ENCODE data around the gene CSMD2. TPM values are rescaled to one million over a fixed set of nuclear protein-coding genes. Genes with fewer than 3 reads are reported as not detected.

CSMD2 gene
- total and polyA plus RNA-seq, 4 donors: 0.25 to 2.4 (median 1.7) TPM

- no peaks in the 10 kb centered on the region for H3K36me3 ChIP-seq (ENCODE audit: control insufficient read depth in 1 of 2, insufficient read depth in 2 of 2, low read length in 1 of 2)
- H3K27me3 ChIP-seq (ENCODE audit: control insufficient read depth in 1 of 2, insufficient read depth in 2 of 2, low read length in 1 of 2): no peaks in the 10 kb centered on the region
- WGBS, 2 donors: 67 to 71% methylated on average over 17 of the region's 17 CpGs
- no peak overlapping the region for H3K27ac ChIP-seq (ENCODE audit: low read depth in 1 of 2, low read length in 2 of 2)
- intact Hi-C loops (cut with DNase I): loop anchor here in 1 of 2 donors (5.0 kb wide), 1 partner anchor 74 kb away; no protein-coding TSS in a partner anchor
- DNase-seq (peak; percentile 75 to 78), ATAC-seq (ENCODE audit: low FRiP score) (no peak)
- H3K4me3 ChIP-seq (ENCODE audit: low read length in 2 of 2): no peak overlapping the region
- H3K4me1 ChIP-seq (ENCODE audit: control insufficient read depth in 1 of 2, insufficient read depth in 2 of 2, low read length in 2 of 2): no peaks in the 10 kb centered on the region
- H3K9me3 ChIP-seq (ENCODE audit: control insufficient read depth, low read length): no peaks in the 10 kb centered on the region
Measured at GRCh38 chr1:33971018-33971710, 193.9 kb downstream of the CSMD2 start.

DNA sequence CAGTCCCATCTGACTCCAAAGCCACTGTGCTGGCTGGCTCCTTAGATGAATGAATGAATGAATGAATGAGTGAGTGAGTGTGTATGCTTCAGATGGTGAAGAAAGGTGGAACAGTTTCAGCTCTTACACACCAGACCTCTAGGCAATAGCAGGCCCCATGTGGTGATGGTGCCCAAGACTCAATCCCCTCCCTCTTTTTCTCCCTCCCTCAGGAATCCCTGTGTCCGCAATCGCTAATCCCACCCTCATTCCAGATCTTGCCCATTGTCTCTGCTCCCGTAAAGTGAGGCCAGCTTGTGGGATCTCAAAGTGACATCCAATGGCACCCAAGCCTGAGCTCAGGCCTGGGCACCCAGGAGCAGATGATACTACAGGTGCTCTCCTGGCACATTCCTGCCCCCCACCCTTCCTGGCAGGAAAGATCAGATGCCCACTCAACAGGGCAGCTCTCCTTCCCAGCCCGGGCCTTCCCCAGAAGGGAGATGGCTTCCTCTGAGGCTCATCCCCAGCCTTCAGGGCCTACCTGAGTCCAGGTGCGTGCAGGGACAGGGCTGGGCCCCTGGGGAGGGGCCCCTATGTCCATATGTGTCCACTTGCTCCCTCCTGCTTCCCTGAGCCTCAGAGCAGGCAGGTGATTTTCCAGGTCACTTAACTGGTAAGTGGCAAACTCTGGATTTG lies 194.7 kb downstream of the CSMD2 start:
- 90 to 95% methylated on average over 5 of the region's 5 CpGs for WGBS, 2 donors
- H3K36me3 ChIP-seq (ENCODE audit: control insufficient read depth in 1 of 2, insufficient read depth in 2 of 2, low read length in 1 of 2): no peaks in the 10 kb centered on the region
- intact Hi-C loops (cut with DNase I): loop anchor here in 1 of 2 donors (5.0 kb wide), 1 partner anchor 73 kb away; no protein-coding TSS in a partner anchor
- DNase-seq: no peak
- H3K9me3 ChIP-seq (ENCODE audit: control insufficient read depth, low read length): no peaks in the 10 kb centered on the region
- no peaks in the 10 kb centered on the region for H3K4me1 ChIP-seq (ENCODE audit: control insufficient read depth in 1 of 2, insufficient read depth in 2 of 2, low read length in 2 of 2)
- ATAC-seq (ENCODE audit: low FRiP score): no peak
- no peak overlapping the region for H3K27ac ChIP-seq (ENCODE audit: low read depth in 1 of 2, low read length in 2 of 2)
- H3K4me3 ChIP-seq (ENCODE audit: low read length in 2 of 2): no peak overlapping the region
- H3K27me3 ChIP-seq (ENCODE audit: control insufficient read depth in 1 of 2, insufficient read depth in 2 of 2, low read length in 1 of 2): no peaks in the 10 kb centered on the region

DNA sequence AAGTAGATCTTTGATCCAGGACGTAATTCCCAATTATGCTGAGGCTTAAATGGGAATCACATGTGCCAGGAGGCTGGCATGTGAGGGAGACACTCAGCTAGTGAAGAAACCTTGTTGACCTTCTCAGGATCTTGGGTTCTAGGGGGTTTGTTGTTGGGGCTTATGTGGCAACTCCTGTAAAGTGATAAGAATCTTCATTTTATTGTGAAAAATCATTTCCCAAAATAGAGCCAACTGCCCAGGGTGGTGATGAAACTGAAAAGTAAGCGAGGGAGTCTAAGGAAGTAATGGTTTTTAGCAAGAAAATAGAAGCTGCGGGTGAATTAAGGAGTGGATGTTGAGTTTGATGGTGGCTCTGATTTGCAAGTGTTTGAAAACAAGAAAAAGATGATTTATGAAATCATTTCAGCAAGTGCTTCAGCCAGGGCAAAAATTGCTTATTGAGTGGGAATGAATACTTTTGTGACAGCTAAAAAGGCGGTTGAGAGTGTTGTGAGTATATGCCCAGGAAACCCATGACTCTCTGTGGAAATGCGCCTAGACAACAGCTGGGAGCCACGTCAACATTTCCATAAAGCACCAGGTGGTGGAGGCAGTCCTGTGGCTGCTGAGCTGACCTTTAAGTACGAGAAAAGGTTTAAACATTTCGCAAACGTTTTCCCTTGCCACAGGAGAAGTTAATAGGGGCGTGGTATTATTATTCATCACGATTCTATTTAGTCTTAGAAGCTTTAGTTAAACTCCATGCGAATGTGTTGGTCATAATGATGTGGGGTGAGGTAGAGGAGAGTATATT lies 198.5 kb downstream of the CSMD2 start:
- no peak overlapping the region for H3K27ac ChIP-seq (ENCODE audit: low read depth in 1 of 2, low read length in 2 of 2)
- intact Hi-C loops (cut with DNase I): no loop called here
- H3K4me3 ChIP-seq (ENCODE audit: low read length in 2 of 2): no peak overlapping the region
- H3K27me3 ChIP-seq (ENCODE audit: control insufficient read depth in 1 of 2, insufficient read depth in 2 of 2, low read length in 1 of 2): no peaks in the 10 kb centered on the region
- H3K9me3 ChIP-seq (ENCODE audit: control insufficient read depth, low read length): no peaks in the 10 kb centered on the region
- ATAC-seq (ENCODE audit: low FRiP score): no peak
- WGBS, 2 donors: 79 to 83% methylated on average over 12 of the region's 12 CpGs
- no peak for DNase-seq
- no peaks in the 10 kb centered on the region for H3K36me3 ChIP-seq (ENCODE audit: control insufficient read depth in 1 of 2, insufficient read depth in 2 of 2, low read length in 1 of 2)
- no peaks in the 10 kb centered on the region for H3K4me1 ChIP-seq (ENCODE audit: control insufficient read depth in 1 of 2, insufficient read depth in 2 of 2, low read length in 2 of 2)

DNA sequence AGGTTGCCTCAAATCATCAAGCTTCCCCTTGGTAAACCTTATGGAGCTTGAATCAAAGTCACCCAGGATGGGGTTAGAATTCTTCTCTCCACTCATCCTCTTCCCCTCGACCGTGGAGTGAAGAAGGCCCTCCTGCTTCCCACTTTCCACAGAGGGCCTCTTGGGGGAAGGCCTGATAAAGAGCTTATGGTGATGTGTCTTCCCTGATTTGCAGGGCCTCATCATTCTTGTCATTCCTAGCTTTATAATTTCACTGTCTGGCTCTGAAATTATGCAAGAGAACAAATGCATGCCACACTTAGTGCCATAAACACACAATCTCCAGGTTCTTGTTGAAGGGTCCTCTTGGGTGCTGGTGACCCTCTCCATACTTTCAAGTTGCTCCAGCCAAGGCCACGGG lies 199.9 kb downstream of the CSMD2 start:
- intact Hi-C loops (cut with DNase I): no loop called here
- 87 to 89% methylated on average over 3 of the region's 3 CpGs for WGBS, 2 donors

DNA sequence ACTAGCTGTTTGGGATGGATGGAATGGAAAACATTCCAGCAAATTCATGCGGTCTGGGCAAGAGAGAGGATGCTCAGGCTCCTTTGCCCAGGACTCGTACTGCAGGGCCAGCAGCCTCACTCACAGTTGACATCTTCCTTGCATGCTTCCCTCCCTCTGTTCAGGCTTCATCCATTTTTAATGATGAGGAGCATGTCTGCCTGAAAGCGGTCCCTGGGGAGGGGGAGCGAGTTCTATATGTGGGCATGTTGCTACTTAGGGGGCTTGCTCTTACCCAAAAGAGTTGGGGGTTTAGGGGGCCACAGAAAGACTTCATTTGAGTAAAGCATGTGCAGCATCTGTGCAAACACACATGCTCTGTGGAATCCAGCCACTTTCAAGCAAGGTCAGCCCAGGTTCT lies 203.0 kb downstream of the CSMD2 start:
- intact Hi-C loops (cut with DNase I): no loop called here
- H3K36me3 ChIP-seq (ENCODE audit: control insufficient read depth in 1 of 2, insufficient read depth in 2 of 2, low read length in 1 of 2): no peaks in the 10 kb centered on the region
- DNase-seq: no peak
- WGBS, 2 donors: 84 to 85% methylated on average over 4 of the region's 4 CpGs
- H3K9me3 ChIP-seq (ENCODE audit: control insufficient read depth, low read length): no peaks in the 10 kb centered on the region
- no peak overlapping the region for H3K27ac ChIP-seq (ENCODE audit: low read depth in 1 of 2, low read length in 2 of 2)
- H3K4me3 ChIP-seq (ENCODE audit: low read length in 2 of 2): no peak overlapping the region
- peaks cover 0 to 2% of the 10 kb centered on the region in 2 donors for H3K27me3 ChIP-seq (ENCODE audit: control insufficient read depth in 1 of 2, insufficient read depth in 2 of 2, low read length in 1 of 2)
- ATAC-seq (ENCODE audit: low FRiP score): no peak
- H3K4me1 ChIP-seq (ENCODE audit: control insufficient read depth in 1 of 2, insufficient read depth in 2 of 2, low read length in 2 of 2): no peaks in the 10 kb centered on the region

More for the DNA sequence above, 199.9 kb downstream of the CSMD2 start:
- Histone ChIP-seq H3K27ac (ENCODE audit: low read depth in 1 of 2, low read length in 2 of 2) (no peak overlapping the region), H3K36me3 (ENCODE audit: control insufficient read depth in 1 of 2, insufficient read depth in 2 of 2, low read length in 1 of 2) (no peaks in the 10 kb centered on the region), H3K9me3 (ENCODE audit: control insufficient read depth, low read length) (no peaks in the 10 kb centered on the region), H3K27me3 (ENCODE audit: control insufficient read depth in 1 of 2, insufficient read depth in 2 of 2, low read length in 1 of 2) (peaks cover 0 to 2% of the 10 kb centered on the region in 2 donors), H3K4me1 (ENCODE audit: control insufficient read depth in 1 of 2, insufficient read depth in 2 of 2, low read length in 2 of 2) (no peaks in the 10 kb centered on the region), H3K4me3 (ENCODE audit: low read length in 2 of 2) (no peak overlapping the region)
- no peak for ATAC-seq (ENCODE audit: low FRiP score)
- no peak for DNase-seq

DNA sequence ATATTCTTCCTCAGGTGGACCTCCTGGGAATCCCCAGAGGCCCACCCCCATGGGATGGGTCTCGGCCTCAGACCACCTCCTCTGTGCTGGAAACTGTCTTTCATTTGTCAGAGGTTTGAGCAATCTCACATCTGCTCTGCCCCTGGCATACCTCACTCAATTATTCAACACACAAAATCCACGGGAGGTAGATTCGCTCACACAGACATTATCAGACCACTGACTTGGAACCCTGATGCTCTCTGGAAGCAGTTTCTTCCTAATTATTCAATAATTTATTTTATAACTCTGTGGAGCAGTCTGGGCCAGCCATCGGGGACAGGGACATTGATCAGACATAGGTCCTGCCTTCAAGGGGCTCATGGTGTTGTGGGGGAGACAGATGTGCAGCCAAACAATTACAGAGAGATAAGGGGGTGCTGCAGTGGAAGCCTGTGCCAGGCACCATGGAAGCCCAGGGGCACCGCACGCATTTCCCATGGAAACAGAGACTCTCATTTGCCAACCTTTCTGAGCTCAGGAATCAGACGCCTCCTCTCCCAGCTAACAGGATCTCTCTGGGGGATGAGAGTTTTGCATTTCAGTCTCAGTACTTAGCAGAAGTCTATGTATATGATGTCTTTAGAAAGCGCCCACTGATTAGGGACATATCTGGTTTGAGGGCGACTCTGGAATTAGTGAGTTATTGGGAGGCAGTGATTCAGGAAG lies 204.7 kb downstream of the CSMD2 start:
- no peak overlapping the region for H3K27ac ChIP-seq (ENCODE audit: low read depth in 1 of 2, low read length in 2 of 2)
- intact Hi-C loops (cut with DNase I): no loop called here
- WGBS, 2 donors: 90% methylated on average over 9 of the region's 9 CpGs
- no peak overlapping the region for H3K4me3 ChIP-seq (ENCODE audit: low read length in 2 of 2)
- no peaks in the 10 kb centered on the region for H3K4me1 ChIP-seq (ENCODE audit: control insufficient read depth in 1 of 2, insufficient read depth in 2 of 2, low read length in 2 of 2)
- H3K9me3 ChIP-seq (ENCODE audit: control insufficient read depth, low read length): no peaks in the 10 kb centered on the region
- H3K36me3 ChIP-seq (ENCODE audit: control insufficient read depth in 1 of 2, insufficient read depth in 2 of 2, low read length in 1 of 2): no peaks in the 10 kb centered on the region
- no peak for ATAC-seq (ENCODE audit: low FRiP score)
- peaks cover 0 to 2% of the 10 kb centered on the region in 2 donors for H3K27me3 ChIP-seq (ENCODE audit: control insufficient read depth in 1 of 2, insufficient read depth in 2 of 2, low read length in 1 of 2)
- DNase-seq: no peak

GRCh38 chr1:33957854-33958253 lies 207.2 kb downstream of the CSMD2 start:
- intact Hi-C loops (cut with DNase I): no loop called here
- no peaks in the 10 kb centered on the region for H3K4me1 ChIP-seq (ENCODE audit: control insufficient read depth in 1 of 2, insufficient read depth in 2 of 2, low read length in 2 of 2)
- H3K4me3 ChIP-seq (ENCODE audit: low read length in 2 of 2): no peak overlapping the region
- ATAC-seq (ENCODE audit: low FRiP score) (no peak), DNase-seq (no peak)
- H3K36me3 ChIP-seq (ENCODE audit: control insufficient read depth in 1 of 2, insufficient read depth in 2 of 2, low read length in 1 of 2): no peaks in the 10 kb centered on the region
- WGBS, 2 donors: 82 to 87% methylated on average over 6 of the region's 6 CpGs
- H3K27me3 ChIP-seq (ENCODE audit: control insufficient read depth in 1 of 2, insufficient read depth in 2 of 2, low read length in 1 of 2): peaks cover 0 to 2% of the 10 kb centered on the region in 2 donors
- H3K27ac ChIP-seq (ENCODE audit: low read depth in 1 of 2, low read length in 2 of 2): no peak overlapping the region
- H3K9me3 ChIP-seq (ENCODE audit: control insufficient read depth, low read length): no peaks in the 10 kb centered on the region

- no peak for DNase-seq
- Histone ChIP-seq H3K9me3 (ENCODE audit: control insufficient read depth, low read length) (no peaks in the 10 kb centered on the region), H3K27ac (ENCODE audit: low read depth in 1 of 2, low read length in 2 of 2) (no peak overlapping the region), H3K4me1 (ENCODE audit: control insufficient read depth in 1 of 2, insufficient read depth in 2 of 2, low read length in 2 of 2) (no peaks in the 10 kb centered on the region), H3K36me3 (ENCODE audit: control insufficient read depth in 1 of 2, insufficient read depth in 2 of 2, low read length in 1 of 2) (no peaks in the 10 kb centered on the region), H3K27me3 (ENCODE audit: control insufficient read depth in 1 of 2, insufficient read depth in 2 of 2, low read length in 1 of 2) (no peaks in the 10 kb centered on the region), H3K4me3 (ENCODE audit: low read length in 2 of 2) (no peak overlapping the region)
- 82% methylated on average over 14 of the region's 14 CpGs for WGBS, 2 donors
- no peak for ATAC-seq (ENCODE audit: low FRiP score)
- intact Hi-C loops (cut with DNase I): no loop called here
Measured at GRCh38 chr1:33955096-33955495, 209.9 kb downstream of the CSMD2 start.
